Measurements from ENCODE around the gene RNF150.

The RNF150 gene

DNA sequence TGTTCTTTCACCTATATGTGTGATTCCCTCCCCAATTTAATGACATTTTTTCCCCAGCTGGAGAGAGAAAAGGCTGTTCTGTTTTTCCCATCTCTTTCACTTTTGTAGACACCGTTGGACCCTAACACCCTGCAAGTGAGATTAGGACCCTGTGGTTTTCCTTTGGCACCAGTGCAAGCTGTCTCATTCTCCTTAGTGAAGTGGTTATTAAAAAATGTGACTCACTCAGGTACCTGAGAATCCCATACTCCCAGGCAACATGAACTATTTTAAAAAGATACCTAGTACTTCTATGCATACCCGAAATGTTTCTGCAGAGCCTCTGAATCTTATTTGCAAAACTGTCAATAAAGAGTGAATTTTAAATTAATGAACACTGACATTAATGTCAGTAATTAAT lies 201.4 kb downstream of the RNF150 start:
- Mint-ChIP-seq H3K4me3 (no peak overlapping the region), H3K27ac (no peak overlapping the region), H3K36me3 (ENCODE audit: low read depth) (no peaks in the 10 kb centered on the region), H3K9me3 (no peaks in the 10 kb centered on the region), H3K27me3 (peaks cover 13% of the 10 kb centered on the region), H3K4me1 (no peaks in the 10 kb centered on the region)
- ATAC-seq: no peak
- no peak for DNase-seq

DNA sequence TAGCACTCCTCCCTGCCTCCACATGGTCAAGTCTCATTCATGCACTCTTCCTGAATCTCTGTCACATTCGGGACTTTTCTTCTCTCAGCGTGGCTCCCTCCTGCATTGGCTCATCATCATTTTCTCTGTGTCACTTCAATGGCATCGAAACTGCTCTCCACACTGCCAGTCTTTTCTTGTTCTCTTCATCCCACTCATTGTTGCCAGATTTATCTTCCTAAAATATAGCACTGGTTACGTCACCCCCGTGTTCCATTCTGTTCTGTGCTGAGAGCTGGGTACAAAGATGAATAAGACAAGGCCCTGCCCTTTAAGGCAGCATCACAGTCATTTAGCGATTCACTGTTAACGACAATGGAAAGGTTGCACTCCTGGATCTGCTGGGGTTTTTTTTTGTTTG lies 202.7 kb downstream of the RNF150 start:
- no peaks in the 10 kb centered on the region for H3K9me3 Mint-ChIP-seq
- no peak for ATAC-seq
- H3K36me3 Mint-ChIP-seq (ENCODE audit: low read depth): no peaks in the 10 kb centered on the region
- peaks cover 13% of the 10 kb centered on the region for H3K27me3 Mint-ChIP-seq
- no peak overlapping the region for H3K4me3 Mint-ChIP-seq
- H3K4me1 Mint-ChIP-seq: no peaks in the 10 kb centered on the region
- no peak for DNase-seq
- no peak overlapping the region for H3K27ac Mint-ChIP-seq

DNA sequence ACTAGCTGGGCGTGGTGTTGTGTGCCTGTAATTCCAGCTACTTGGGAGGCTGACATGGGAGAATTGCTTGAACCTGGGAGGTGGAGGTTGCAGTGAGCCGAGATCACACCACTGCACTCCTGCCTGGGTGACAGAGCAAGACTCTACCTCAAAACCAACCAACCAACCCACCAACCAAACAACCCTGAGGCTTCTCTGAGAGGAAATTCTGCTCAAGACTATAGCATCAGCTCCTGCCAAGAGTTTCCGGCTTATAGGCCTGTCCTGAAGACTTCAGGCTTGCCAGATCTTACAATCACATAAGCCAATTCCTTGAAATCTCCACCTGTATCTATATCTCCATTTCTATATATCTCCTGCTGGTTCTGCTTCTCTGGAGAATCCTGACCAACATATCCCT lies 203.3 kb downstream of the RNF150 start:
- H3K4me3 Mint-ChIP-seq: no peak overlapping the region
- H3K27me3 Mint-ChIP-seq: peaks cover 13% of the 10 kb centered on the region
- ATAC-seq: no peak
- H3K4me1 Mint-ChIP-seq: no peaks in the 10 kb centered on the region
- no peaks in the 10 kb centered on the region for H3K9me3 Mint-ChIP-seq
- H3K27ac Mint-ChIP-seq: no peak overlapping the region
- no peak for DNase-seq
- H3K36me3 Mint-ChIP-seq (ENCODE audit: low read depth): no peaks in the 10 kb centered on the region

DNA sequence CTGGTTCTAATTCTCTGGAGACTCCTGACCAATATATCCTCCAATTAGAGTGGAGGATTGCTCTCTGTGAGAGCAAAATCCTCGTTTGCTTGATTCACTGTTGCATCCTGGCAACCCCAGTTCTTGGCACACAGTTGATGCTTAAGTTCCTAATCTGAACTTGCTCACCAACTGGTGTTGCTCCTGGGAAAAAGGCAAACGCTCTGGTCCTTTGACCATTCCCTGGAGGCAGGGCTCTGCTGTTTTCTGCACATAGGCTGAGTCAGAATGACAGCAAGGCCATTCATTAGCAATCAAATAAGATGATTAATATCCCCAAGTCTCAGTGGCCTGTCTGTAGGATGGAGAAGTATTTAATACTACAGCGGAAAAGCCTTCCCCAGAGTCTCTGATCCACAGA lies 204.4 kb downstream of the RNF150 start:
- Mint-ChIP-seq H3K27me3 (peaks cover 13% of the 10 kb centered on the region), H3K9me3 (no peaks in the 10 kb centered on the region), H3K4me1 (no peaks in the 10 kb centered on the region), H3K4me3 (no peak overlapping the region), H3K36me3 (ENCODE audit: low read depth) (no peaks in the 10 kb centered on the region), H3K27ac (no peak overlapping the region)
- no peak for ATAC-seq
- DNase-seq: no peak

DNA sequence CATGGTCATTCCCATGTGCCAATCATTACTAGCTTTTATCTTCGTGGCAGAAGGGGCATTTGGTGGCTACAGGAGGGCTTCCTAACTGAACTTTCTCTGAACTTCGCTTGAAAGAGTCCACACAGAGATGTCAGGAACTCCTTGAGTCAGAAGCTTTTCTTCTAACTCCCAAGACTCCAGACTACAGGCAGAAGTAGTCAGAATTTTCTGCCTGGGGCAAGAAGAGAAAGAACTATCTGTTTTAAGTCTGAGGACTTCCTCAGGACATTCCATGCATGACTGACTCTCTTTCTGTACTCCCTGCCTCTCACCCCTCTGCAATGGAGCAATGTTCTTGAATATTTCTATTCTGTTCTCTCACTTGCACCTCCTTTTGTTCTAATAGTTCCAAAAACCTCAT lies 206.6 kb downstream of the RNF150 start:
- Mint-ChIP-seq H3K27ac (no peak overlapping the region), H3K9me3 (no peaks in the 10 kb centered on the region), H3K4me3 (no peak overlapping the region), H3K27me3 (peaks cover 10% of the 10 kb centered on the region), H3K36me3 (ENCODE audit: low read depth) (no peaks in the 10 kb centered on the region), H3K4me1 (no peaks in the 10 kb centered on the region)
- no peak for DNase-seq
- no peak for ATAC-seq

DNA sequence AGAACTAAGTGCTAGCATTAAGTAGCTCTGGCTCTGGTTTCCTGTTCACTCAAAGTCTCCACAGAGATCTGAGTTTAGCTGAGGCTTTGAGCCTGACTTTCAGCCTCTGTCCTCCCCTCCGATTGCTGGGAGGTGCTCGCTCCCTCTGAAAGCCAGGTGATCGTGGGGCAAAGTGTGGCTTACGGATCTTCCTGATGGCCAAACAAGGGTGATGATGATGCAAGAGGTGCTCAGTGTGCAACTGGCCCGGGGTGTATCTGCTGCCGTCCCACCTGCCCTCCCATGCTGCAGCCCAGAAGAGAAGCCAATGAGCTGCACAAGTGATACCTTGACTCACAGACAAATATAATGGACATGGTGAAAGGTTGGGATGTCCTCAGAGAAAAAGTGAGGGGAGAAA lies 207.9 kb downstream of the RNF150 start:
- Mint-ChIP-seq H3K27me3 (peaks cover under 1% of the 10 kb centered on the region), H3K4me1 (no peaks in the 10 kb centered on the region), H3K9me3 (no peaks in the 10 kb centered on the region), H3K4me3 (no peak overlapping the region), H3K36me3 (ENCODE audit: low read depth) (no peaks in the 10 kb centered on the region), H3K27ac (no peak overlapping the region)
- no peak for ATAC-seq
- no peak for DNase-seq

DNA sequence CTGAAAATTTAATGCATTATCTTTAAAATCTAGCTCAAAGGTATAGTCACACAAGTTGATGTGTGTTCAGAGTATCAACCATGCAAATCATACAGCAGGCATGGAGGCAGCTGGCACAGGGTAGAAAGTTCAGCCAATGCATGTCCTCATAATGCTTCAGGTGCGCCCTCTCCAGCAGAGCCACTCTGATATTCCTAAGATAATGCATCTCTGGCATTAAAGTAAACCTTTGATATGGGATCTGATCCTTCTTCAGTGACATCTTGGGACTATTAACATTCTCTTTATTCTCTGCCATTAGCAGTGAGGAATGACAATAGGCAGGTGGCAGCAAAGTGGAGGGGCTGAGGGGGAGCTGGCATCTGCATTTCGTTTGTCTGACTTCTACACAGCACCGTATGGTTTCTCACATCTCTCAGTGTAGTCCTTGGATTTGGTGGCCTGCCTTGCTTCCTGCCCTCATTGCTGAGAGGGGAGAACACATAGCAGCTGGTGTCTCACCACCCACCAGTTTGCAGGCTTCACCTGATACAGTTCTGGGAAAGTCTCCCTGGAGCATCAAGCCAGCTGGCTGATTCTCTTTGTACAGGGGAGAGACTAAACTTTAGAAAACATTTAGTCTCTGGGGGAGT lies 208.4 kb downstream of the RNF150 start:
- Mint-ChIP-seq H3K4me1 (no peaks in the 10 kb centered on the region), H3K4me3 (no peak overlapping the region), H3K36me3 (ENCODE audit: low read depth) (no peaks in the 10 kb centered on the region), H3K27ac (no peak overlapping the region), H3K9me3 (no peaks in the 10 kb centered on the region), H3K27me3 (no peaks in the 10 kb centered on the region)
- ATAC-seq (no peak), DNase-seq (no peak)

DNA sequence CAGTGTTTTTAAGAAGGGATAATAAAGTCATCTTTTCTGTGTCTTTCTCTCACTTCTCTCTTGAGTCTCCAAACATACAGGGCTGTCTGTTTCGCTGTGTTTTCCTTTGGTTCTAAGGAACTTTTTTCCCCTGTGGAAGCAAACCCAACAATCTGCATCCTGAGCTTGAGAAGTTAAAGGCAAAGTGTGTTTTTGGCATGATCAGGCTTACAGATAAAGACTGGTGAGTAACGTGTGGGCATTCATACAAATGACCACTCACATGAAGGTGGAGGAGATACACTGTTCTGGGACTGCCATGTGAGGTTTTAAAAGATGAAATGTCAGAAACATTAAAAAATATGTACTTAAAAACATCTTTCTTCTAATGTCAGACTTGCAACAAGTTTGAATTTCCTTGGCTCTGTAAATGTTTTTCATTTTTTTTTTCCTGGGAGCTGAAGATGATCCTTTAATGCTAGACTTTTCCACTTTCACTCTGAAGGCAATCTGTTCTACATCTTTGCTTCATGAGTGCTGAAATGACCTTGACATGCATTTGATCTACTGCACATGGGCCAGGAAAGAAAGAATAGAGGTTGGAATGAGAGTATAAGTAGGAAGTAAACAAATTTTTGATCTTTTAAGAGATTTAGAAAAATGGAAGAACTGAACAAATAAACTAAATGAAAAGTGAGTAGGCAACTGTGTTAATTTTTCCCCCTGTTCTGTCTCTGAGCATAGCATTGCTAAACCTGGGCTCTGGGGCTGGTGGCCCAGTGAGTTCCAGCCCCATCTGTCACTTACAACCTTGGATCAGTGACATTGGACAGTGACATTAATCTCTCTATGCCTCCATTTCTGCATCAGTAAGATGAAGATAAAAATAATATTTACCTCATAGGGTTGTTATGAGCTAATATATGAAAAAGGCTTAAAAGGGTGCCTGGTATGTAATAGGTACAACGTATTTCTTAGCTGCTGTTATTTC lies 226.0 kb downstream of the RNF150 start:
- ATAC-seq (no peak), DNase-seq (no peak)
- Mint-ChIP-seq H3K4me1 (no peaks in the 10 kb centered on the region), H3K4me3 (no peak overlapping the region), H3K9me3 (no peaks in the 10 kb centered on the region), H3K27me3 (no peaks in the 10 kb centered on the region), H3K27ac (no peak overlapping the region), H3K36me3 (ENCODE audit: low read depth) (no peaks in the 10 kb centered on the region)

DNA sequence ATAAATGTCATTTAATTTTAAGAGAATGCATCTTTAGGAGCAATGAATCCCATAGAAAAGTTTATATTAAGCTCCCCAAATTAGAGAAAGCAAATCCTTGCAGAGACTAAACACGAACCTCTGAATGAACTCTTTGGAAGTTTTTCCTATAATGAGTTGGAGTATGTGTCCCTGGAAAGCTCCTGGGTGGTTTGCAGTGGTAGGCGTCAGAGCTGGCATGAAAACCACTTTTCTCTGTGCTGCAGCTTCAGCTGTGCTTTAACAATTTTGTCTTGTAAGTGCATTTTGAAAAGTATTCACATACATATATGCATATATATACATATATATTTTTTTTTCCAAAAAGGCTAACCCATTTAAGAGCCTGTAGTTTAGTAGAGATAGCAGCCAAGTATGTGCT lies 228.4 kb downstream of the RNF150 start:
- no peak for DNase-seq
- ATAC-seq: no peak
- no peak overlapping the region for H3K27ac Mint-ChIP-seq
- no peaks in the 10 kb centered on the region for H3K27me3 Mint-ChIP-seq
- no peaks in the 10 kb centered on the region for H3K36me3 Mint-ChIP-seq (ENCODE audit: low read depth)
- H3K9me3 Mint-ChIP-seq: no peaks in the 10 kb centered on the region
- no peak overlapping the region for H3K4me3 Mint-ChIP-seq
- no peaks in the 10 kb centered on the region for H3K4me1 Mint-ChIP-seq

DNA sequence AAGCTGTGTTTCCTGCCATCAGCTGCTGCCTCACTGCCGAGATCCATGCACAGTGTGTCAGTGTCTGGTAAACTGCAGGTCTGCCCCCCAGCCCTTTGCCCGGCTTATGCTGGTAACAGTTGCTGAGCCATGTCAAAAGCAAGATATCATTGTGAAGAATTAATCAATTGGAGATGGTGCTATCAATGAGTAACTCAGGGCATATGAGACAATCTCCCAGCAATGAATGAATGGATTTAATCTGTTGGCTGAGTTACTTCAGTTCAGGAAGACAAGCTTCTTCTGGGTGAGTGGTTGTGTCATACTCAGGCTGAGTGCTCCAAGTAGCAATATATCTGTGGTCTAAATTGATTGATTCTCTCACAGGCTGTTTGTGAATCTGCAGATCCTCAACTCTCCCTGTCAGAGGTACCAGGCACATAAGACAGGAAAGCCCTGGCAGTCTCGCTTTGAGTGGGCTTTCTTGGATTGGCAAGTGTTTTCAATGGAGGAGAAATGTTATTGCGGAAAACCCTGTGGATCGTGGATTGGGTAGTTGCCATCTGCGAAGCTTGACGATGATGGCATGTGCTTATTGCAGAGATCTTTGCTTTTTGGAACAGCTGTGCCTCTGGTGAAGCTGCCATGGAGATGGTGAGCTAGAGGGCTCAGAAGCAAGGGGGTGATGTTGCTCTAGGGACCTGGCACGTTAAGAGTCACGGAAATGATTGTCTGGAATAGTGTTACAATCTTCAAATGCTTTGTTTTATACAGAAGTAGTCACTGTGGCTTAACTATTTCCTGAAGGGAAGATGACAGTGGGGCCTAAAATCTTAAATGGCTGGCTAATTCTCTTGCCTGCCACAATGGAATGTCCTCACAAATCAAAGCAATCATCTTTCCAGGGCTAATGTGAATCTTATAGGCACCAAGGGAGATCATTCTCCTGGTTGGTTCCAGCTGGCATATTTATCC lies 229.5 kb downstream of the RNF150 start:
- Mint-ChIP-seq H3K9me3 (no peaks in the 10 kb centered on the region), H3K36me3 (ENCODE audit: low read depth) (no peaks in the 10 kb centered on the region), H3K4me3 (no peak overlapping the region), H3K27me3 (no peaks in the 10 kb centered on the region), H3K27ac (no peak overlapping the region), H3K4me1 (no peaks in the 10 kb centered on the region)
- ATAC-seq (no peak), DNase-seq (no peak)

DNA sequence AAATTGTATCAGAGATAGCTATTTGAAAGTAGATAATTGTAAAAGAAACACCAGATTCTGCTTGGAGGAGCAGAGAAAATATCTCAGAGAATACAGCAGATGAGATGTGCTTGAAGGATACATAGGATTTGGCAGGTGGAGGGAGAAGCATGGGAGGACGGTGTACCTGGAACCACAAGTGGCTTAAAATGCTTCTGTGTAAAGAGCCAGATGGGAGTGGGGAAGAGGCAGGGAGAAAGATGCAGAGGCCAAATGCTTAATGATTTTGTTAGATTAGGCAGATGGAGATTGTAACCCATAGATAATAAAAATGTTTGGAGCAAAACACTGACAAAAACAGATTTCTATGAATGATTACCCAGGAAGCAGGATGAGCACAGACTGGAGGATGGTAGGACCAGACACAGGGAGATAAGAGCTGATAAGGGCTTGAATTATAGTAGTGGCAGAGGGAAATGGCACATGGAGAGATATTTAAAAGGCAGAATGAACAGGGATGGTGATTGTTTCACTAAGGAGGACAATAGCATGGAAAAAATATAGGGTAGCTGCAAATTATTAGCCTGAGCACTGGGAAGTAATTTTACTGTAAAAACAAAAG lies 231.4 kb downstream of the RNF150 start:
- no peak for ATAC-seq
- Mint-ChIP-seq H3K4me1 (no peaks in the 10 kb centered on the region), H3K4me3 (no peak overlapping the region), H3K9me3 (no peaks in the 10 kb centered on the region), H3K27ac (no peak overlapping the region), H3K36me3 (ENCODE audit: low read depth) (no peaks in the 10 kb centered on the region), H3K27me3 (no peaks in the 10 kb centered on the region)
- DNase-seq: no peak

DNA sequence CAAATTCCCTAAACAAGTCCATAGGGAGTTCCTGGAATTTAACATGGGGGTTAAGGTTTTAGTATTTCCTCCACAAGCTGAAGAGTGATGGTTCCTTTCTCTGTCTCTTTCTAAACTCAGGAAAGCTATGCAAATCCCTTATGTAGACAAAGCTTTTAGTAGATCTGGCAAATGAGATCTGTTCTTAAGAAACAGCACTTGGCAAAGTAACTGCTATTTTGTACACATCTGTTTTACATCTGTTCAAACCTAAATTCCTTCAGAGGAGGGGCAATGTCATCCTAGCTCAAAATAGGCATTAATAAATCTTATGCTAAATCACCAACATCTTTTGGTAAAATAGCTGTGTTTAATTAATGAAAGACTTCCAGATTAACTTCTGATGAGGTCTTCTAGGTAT lies 239.3 kb downstream of the RNF150 start:
- H3K27ac Mint-ChIP-seq: no peak overlapping the region
- H3K4me1 Mint-ChIP-seq: no peaks in the 10 kb centered on the region
- no peaks in the 10 kb centered on the region for H3K36me3 Mint-ChIP-seq (ENCODE audit: low read depth)
- no peaks in the 10 kb centered on the region for H3K9me3 Mint-ChIP-seq
- no peak overlapping the region for H3K4me3 Mint-ChIP-seq
- DNase-seq (no peak), ATAC-seq (no peak)
- H3K27me3 Mint-ChIP-seq: peaks cover 5% of the 10 kb centered on the region

DNA sequence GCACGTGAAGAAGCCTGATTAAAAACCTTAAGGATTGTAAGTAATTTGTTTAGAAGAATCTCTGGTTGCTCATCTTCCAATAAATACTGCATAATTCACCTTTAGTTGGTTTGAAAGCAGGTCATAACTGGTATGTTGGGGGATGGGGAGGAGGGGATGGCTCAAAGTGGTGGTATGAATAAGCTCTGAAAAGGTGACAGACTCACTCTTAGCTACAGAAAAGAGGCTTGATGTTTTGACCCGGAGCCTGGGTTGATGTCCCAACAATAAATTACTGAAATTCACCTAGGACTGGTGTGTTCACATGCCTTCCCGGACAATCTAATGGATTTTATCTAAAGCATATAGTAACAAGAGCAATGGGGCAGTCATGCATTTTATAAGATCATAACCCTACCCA lies 245.2 kb downstream of the RNF150 start:
- H3K9me3 Mint-ChIP-seq: peaks cover 10% of the 10 kb centered on the region
- H3K27me3 Mint-ChIP-seq: peaks cover 2% of the 10 kb centered on the region
- H3K4me3 Mint-ChIP-seq: no peak overlapping the region
- no peak overlapping the region for H3K27ac Mint-ChIP-seq
- H3K36me3 Mint-ChIP-seq (ENCODE audit: low read depth): peaks cover 2% of the 10 kb centered on the region
- ATAC-seq: no peak
- H3K4me1 Mint-ChIP-seq: no peaks in the 10 kb centered on the region
- no peak for DNase-seq

DNA sequence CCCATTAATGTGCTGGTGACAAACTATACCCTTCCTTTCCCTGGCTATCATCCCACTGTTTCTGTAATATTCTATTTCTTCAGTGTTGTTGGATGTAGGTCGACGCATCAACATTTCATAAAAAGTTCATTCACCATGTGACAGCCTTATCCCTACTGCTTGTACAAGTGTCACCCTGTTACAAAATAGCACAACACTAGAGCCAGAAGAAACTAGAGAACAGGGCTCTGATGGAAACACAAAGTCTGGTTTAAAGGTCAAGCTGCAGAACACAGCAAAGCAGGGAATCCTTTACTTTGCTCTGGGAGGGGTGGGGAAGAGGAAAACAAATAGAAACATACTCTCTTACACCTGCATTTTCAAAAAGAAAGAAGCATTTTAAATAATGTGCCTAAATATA lies 245.8 kb downstream of the RNF150 start:
- ATAC-seq (no peak), DNase-seq (no peak)
- H3K4me3 Mint-ChIP-seq: no peak overlapping the region
- peaks cover 2% of the 10 kb centered on the region for H3K36me3 Mint-ChIP-seq (ENCODE audit: low read depth)
- peaks cover 2% of the 10 kb centered on the region for H3K27me3 Mint-ChIP-seq
- H3K27ac Mint-ChIP-seq: no peak overlapping the region
- H3K4me1 Mint-ChIP-seq: no peaks in the 10 kb centered on the region
- peaks cover 15% of the 10 kb centered on the region for H3K9me3 Mint-ChIP-seq

All from activated naive CD8-positive, alpha-beta T cell treated with anti-CD3 and anti-CD28 coated beads, Interleukin-2, amount 50 U/mL, for 24 hours (primary cell).